ENCODE measurements around the gene RNF115.

DNA sequence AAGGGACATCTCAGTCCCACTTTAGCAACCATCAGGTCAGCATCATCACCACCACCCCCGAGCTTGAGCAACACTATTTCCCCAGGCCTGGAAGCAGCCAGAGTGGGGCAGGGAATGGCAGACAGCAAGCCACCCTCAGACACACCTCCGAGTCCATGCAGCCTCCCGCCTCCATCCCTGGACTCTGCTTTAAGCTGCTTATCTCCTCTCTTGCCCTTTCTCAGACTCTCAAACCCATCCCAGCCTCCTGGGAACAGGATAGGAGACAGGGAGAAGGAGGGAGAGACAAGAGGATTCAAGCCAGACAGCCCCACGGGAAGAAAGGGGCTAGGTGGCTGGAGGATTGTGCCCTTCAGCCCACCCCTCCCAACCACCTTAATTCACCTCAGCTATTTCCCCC lies 33.3 kb upstream of the RNF115 start:
- TF ChIP-seq POLR2A (IDR thresholded peaks at IDR 0.05): no peak
- TF ChIP-seq, protein P1, sequence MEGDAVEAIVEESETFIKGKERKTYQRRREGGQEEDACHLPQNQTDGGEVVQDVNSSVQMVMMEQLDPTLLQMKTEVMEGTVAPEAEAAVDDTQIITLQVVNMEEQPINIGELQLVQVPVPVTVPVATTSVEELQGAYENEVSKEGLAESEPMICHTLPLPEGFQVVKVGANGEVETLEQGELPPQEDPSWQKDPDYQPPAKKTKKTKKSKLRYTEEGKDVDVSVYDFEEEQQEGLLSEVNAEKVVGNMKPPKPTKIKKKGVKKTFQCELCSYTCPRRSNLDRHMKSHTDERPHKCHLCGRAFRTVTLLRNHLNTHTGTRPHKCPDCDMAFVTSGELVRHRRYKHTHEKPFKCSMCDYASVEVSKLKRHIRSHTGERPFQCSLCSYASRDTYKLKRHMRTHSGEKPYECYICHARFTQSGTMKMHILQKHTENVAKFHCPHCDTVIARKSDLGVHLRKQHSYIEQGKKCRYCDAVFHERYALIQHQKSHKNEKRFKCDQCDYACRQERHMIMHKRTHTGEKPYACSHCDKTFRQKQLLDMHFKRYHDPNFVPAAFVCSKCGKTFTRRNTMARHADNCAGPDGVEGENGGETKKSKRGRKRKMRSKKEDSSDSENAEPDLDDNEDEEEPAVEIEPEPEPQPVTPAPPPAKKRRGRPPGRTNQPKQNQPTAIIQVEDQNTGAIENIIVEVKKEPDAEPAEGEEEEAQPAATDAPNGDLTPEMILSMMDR (IDR thresholded peaks at IDR 0.05): no peak

Data from gastroesophageal sphincter (tissue), 3 donors.